Lower leg skin (tissue), 3 donors: ENCODE measurements around the gene RGS16.

Experiments
- CTCF ChIP-seq, 3 donors: fragments of 450-650 bp; IDR thresholded peaks; one replicate each; pipeline ENCODE4 v1.5.1; 2016; ENCODE audit warnings: antibody characterized with exemption in 3 of 3, mild to moderate bottlenecking in 3 of 3, moderate library complexity in 2 of 3
- POLR2A ChIP-seq, 2 donors: fragments of 450-650 bp; IDR thresholded peaks; one replicate each; pipeline ENCODE4 v1.6.1; 2016 to 2017; ENCODE audit warnings: antibody characterized with exemption in 2 of 2, mild to moderate bottlenecking in 1 of 2, moderate library complexity in 1 of 2

- TF ChIP-seq CTCF (IDR thresholded peaks at IDR 0.05) (no peak), POLR2A (IDR thresholded peaks at IDR 0.05) (no peak)
Observed at GRCh38 chr1:182627622-182628021, 23.4 kb upstream of the RGS16 start.
